ENCODE results near the gene MLLT1.

DNA sequence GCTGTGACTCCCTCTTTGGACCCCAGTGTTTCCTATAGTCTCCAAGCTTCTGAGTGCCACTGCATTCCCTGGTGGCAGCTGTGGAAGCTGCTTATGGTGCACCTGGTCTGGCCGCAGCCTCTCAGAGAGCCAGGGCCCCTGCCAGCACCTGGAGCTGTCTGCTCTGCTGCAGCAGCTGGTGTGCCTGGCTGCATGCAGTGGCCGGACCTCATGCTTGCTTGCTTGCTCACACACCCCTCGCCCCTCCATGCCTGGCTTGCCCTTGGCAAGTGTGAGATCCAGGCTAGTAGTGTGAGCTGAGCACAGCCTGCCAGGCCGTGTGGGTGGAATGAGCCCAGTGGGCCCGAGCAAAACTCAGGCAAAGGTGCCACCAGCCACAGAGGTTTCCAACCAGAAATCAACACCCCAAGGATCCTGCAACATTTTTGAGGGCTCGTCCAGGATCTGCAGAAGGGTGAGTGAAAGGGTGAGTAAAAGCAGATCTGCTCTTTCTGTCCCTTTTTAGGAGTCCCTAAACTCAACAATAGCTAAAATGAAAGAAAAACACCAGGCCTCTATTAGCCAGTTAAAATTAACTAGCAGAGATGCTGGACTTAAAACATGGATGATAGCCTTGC is 7.6 kb upstream of the MLLT1 start:
- TF ChIP-seq, protein P1, sequence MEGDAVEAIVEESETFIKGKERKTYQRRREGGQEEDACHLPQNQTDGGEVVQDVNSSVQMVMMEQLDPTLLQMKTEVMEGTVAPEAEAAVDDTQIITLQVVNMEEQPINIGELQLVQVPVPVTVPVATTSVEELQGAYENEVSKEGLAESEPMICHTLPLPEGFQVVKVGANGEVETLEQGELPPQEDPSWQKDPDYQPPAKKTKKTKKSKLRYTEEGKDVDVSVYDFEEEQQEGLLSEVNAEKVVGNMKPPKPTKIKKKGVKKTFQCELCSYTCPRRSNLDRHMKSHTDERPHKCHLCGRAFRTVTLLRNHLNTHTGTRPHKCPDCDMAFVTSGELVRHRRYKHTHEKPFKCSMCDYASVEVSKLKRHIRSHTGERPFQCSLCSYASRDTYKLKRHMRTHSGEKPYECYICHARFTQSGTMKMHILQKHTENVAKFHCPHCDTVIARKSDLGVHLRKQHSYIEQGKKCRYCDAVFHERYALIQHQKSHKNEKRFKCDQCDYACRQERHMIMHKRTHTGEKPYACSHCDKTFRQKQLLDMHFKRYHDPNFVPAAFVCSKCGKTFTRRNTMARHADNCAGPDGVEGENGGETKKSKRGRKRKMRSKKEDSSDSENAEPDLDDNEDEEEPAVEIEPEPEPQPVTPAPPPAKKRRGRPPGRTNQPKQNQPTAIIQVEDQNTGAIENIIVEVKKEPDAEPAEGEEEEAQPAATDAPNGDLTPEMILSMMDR (conservative IDR thresholded peaks at IDR 0.05), result no peak
- no peak for TF ChIP-seq EZH2 (IDR thresholded peaks at IDR 0.05; ENCODE audit: low read depth)
